GM12865 (cell line): ENCODE data around the gene RPRD2.
"Not testable (repeated sequence)": the region's sequence is repeated elsewhere in the genome, so short reads cannot be mapped to it uniquely, and the experiment has no call there.

Source experiments
- DNase-seq: peaks from one replicate; pipeline ENCODE4 v3.0.0; 2010; ENCODE audit warnings: low read depth
- H3K4me3 ChIP-seq: 2 replicates; pipeline ENCODE4 v1.5.1; 2011; ENCODE audit warnings: mild to moderate bottlenecking, low read depth, low read length, control low read depth
- TF ChIP-seq, protein P1 (sequence below): IDR thresholded peaks from 2 replicates; pipeline ENCODE4 v1.5.1; 2011; ENCODE audit warnings: low read length, control low read depth, low read depth, inconsistent platforms; ENCODE audit not compliant: insufficient read depth; ENCODE audit errors: missing control alignments

The RPRD2 gene

DNA sequence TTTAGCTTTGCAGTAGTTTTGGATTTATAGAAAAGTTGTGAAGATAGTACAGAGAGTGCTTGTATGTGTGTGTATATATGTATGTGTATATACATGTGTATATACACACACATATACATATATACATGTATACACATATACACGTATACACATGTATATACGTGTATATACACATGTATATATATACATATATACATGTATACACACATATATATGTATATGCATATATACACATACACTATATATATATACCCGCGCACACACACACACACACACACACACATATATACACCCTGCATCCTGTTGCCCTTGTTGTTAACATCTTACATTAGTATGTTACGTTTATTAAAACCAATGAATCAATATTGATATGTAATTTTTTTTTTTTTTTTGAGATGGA lies 24.3 kb downstream of the RPRD2 start:
- DNase-seq = no peak
- H3K4me3 ChIP-seq = no peak overlapping the region
- TF ChIP-seq, protein P1, sequence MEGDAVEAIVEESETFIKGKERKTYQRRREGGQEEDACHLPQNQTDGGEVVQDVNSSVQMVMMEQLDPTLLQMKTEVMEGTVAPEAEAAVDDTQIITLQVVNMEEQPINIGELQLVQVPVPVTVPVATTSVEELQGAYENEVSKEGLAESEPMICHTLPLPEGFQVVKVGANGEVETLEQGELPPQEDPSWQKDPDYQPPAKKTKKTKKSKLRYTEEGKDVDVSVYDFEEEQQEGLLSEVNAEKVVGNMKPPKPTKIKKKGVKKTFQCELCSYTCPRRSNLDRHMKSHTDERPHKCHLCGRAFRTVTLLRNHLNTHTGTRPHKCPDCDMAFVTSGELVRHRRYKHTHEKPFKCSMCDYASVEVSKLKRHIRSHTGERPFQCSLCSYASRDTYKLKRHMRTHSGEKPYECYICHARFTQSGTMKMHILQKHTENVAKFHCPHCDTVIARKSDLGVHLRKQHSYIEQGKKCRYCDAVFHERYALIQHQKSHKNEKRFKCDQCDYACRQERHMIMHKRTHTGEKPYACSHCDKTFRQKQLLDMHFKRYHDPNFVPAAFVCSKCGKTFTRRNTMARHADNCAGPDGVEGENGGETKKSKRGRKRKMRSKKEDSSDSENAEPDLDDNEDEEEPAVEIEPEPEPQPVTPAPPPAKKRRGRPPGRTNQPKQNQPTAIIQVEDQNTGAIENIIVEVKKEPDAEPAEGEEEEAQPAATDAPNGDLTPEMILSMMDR = no peak

DNA sequence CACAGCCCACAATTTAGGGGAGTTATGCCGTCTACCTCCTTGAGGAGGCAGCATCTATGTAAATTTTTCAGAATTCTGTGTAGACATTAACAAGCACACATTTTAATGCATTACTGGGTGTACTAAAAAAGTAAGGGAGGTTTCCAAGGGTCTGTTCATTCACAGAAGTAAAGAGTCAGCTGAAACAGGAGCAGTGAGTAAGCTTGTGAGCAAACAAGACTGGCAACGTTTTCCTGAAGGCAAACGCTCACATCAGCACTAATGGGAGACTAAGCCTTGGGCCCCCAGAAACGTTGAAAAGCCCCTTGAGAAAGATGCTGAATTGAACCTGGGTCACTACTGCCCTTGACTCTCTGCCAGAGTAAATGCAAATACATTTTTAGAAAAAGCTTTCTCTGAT lies 25.7 kb downstream of the RPRD2 start:
- no peak for DNase-seq
- TF ChIP-seq, protein P1 = no peak
- H3K4me3 ChIP-seq = no peak overlapping the region

DNA sequence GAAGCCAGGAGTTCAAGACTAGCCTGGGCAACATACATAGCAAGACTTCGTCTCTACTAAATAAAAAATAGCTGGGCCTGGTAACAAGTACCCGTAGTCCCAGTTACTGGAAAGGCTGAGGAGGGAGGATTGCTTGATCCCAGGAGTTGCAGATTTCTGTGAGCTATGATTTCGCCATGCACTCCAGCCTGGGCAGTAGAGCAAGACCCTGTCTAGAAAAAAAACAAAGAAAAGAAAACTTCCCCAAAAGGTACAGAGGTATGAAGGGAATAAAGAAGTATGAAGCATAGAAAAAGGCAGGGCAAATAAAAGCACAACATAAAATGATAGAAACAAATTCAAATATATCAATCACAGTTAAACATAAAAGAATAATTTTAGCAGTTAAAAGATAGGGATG lies 28.7 kb downstream of the RPRD2 start:
- no peak for DNase-seq
- TF ChIP-seq, protein P1 = no peak
- H3K4me3 ChIP-seq = no peak overlapping the region

DNA sequence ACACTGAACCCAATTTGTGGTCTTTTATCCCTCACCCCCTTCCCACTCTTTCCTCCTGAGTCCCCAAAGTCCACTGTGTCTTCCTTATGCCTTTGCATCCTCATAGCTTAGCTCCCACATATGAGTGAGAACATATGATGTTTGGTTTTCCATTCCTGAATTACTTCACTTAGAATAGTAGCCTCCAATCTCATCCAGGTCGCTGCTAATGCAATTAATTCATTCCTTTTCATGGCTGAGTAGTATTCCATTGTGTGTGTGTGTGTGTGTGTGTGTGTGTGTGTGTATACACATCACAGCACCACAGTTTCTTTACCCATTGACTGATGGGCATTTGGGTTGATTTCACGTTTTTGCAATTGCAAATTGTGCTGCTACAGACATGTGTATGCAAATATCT lies 31.2 kb downstream of the RPRD2 start:
- not testable (repeated sequence) for DNase-seq, H3K4me3 ChIP-seq

DNA sequence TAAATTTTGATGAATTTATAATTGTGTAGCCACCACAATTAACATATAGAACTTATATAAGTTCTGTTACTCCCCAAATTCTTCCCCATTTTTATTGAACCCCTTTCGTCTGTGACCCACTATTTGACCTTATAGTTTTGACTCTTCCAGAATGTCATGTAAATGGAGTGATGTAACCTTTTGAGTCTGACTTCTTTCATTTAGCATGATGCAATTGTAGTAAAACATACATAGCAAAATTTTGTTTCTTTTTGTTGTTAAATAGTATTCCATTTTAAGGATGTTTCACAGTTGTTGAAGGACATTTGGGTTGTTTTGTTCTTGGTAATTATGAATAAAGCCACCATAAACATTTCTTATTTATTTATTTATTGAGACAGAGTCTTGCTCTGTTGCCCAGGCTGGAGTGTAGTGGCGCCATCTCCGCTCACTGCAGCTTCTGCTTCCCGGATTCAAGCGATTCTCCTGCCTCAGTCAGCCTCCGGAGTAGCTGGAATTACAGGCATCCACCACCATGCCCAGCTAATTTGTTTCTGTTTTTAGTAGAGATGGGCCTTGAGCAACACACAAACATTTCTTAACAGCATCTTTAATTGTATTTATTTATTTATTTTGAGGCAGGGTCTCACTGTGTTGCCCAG lies 33.6 kb downstream of the RPRD2 start:
- H3K4me3 ChIP-seq = no peak overlapping the region
- TF ChIP-seq, protein P1 = no peak
- DNase-seq = no peak

DNA sequence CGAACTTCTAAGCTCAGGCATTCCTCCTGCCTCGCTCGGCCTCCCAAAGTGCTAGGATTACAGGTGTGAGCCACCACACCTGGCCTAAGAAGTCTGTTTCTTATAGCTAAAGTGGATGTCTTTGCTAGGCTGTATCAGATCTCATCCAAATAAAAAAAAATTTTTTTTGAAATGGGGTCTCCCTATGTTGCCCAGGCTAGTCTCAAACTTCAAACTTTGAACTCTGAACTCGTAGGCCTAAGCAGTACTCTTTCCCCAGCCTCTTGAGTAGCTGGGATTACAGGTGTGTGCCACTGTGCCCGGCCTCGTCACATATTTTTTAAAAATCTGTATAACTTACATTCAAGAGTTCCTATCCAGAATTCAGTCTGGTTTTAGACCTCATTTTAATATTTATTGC lies 40.5 kb downstream of the RPRD2 start:
- DNase-seq = no peak
- TF ChIP-seq, protein P1 = no peak
- no peak overlapping the region for H3K4me3 ChIP-seq

DNA sequence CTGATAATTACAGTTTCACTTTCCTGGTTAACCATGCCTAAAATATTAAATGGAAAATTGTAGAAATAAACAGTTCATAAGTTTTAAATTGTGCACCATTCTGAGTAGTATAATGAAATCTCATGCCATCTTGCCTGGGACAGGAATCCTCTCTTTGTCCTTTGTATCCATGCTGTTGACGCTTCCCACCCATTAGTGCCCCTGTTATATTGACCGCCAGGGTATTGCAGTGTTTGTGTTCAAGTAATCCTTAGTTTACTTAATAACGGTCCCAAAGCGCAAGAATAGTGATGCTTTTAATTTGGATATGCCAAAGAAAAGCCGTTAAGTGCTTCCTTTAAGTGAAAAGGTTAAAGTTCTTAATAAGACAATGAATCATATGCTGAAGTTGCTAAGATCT lies 41.7 kb downstream of the RPRD2 start:
- DNase-seq = no peak
- TF ChIP-seq, protein P1 = no peak
- no peak overlapping the region for H3K4me3 ChIP-seq
